Small intestine (tissue), 7 donors: ENCODE data around the gene ACTL7B. TPM values are rescaled to one million over a fixed set of nuclear protein-coding genes. Genes with fewer than 3 reads are reported as not detected.
A peak's percentile ranks its signal among the peaks of the same experiment; 100 is the strongest.
"Not testable (repeated sequence)": the region's sequence is repeated elsewhere in the genome, so short reads cannot be mapped to it uniquely, and the experiment has no call there.

Source experiments
- DNase-seq, 2 donors: peaks; one replicate each; pipeline versions ENCODE4 v3.0.0 to v3.0.0-alpha.2; 2013
- FAIRE-seq: peaks from 2 replicates; lab custom pipeline; 2012; peaks lifted over from hg19 to GRCh38; lab: Jason Lieb, UNC
- H3K27ac ChIP-seq, 3 donors: one replicate each; pipeline ENCODE4 v1.5.1; 2013; ENCODE audit warnings: low read length in 2 of 3, mild to moderate bottlenecking in 2 of 3, control low read depth in 1 of 3, inconsistent platforms in 1 of 3, low read depth in 1 of 3, moderate library complexity in 1 of 3
- H3K27me3 ChIP-seq, 3 donors: one replicate each; pipeline ENCODE4 v1.6.1; 2013; ENCODE audit warnings: low read length in 3 of 3, inconsistent platforms in 1 of 3; ENCODE audit not compliant: control insufficient read depth in 3 of 3, insufficient read depth in 3 of 3
- H3K36me3 ChIP-seq, 3 donors: one replicate each; pipeline ENCODE4 v1.6.1; 2013; ENCODE audit warnings: low read length in 3 of 3, inconsistent platforms in 1 of 3, low read depth in 1 of 3, mild to moderate bottlenecking in 1 of 3, moderate library complexity in 1 of 3; ENCODE audit not compliant: control insufficient read depth in 3 of 3, insufficient read depth in 2 of 3
- H3K4me1 ChIP-seq, 3 donors: one replicate each; pipeline ENCODE4 v1.6.1; 2013; ENCODE audit warnings: low read length in 2 of 3, inconsistent platforms in 1 of 3, low read depth in 1 of 3, mild to moderate bottlenecking in 1 of 3, moderate library complexity in 1 of 3; ENCODE audit not compliant: control insufficient read depth in 3 of 3, insufficient read depth in 2 of 3
- H3K4me3 ChIP-seq, 3 donors: one replicate each; pipeline ENCODE4 v1.5.1; 2013; ENCODE audit warnings: low read length in 3 of 3, control low read depth in 1 of 3, inconsistent platforms in 1 of 3, low read depth in 1 of 3, mild to moderate bottlenecking in 1 of 3, moderate library complexity in 1 of 3
- H3K9me3 ChIP-seq, 2 donors: one replicate each; pipeline ENCODE4 v1.6.1; 2013; ENCODE audit warnings: low read depth in 1 of 2, low read length in 1 of 2; ENCODE audit not compliant: control insufficient read depth in 2 of 2, insufficient read depth in 1 of 2
- WGBS, 3 donors: extraction: QIAGEN DNeasy Blood & Tissue Kit; methylation state at CpG; one replicate each; pipeline ENCODE4 v1.1.7; 2013; 5-methylcytosine and 5-hydroxymethylcytosine counted together
- polyA plus RNA-seq, 4 donors: library from polyadenylated mRNA; stranded (reverse) in 3 of 4; unstranded in 1 of 4; fragments of 200-250 nt in 3 of 4; fragments of 120-200 nt in 1 of 4; gene quantifications; one replicate each; pipeline versions ENCODE4 v1.2.1 to v1.2.3, GENCODE V29; 2013
- donor health status: healthy with polysubstance abuse.
- donor health status: control.
- donor health status: control.
- donor health status: Bipolar disorder and iron deficiency.
- donor health status: healthy.

Gene ACTL7B
- polyA plus RNA-seq, 4 donors: not detected

DNA sequence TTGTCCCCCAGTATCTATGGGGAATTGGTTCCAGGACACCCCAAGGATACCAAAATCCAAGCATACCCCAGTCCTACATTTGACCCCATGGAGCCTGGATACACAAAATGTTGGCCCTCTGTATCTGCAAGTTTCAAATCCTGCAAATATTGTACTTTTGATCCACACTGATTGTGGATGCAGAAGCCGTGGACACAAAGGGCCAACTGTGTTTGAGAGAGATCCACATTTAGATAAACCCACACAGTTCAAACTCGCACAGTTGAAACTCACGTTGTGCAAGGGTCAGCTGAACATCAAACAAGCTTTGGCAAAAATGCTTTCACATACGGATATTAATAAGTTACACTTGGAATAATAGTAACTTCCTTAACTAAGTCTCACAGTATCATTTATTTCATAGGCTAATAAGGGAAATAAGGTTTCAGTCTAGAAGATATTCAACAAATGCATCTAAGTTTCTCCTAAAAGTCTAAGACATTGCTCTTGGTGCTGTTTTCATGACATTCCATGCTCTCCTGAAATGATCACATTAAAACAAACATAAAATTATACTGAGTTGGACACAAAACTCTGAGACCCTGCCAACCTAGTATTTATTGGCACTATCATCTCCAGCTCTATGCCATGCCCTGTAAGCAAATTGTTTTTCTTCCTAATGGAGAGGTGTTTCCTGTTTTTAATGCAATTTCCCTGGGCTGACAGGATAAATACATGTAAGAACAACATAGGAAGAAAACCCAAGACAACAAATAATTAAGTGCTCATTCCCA lies 38.6 kb upstream of the ACTL7B start:
- DNase-seq (no peak), FAIRE-seq (no peak)
- Histone ChIP-seq H3K4me1 (no peaks in the 10 kb centered on the region), H3K4me3 (no peak overlapping the region), H3K9me3 (no peaks in the 10 kb centered on the region), H3K36me3 (peaks cover 21 to 39% (median 26%) of the 10 kb centered on the region in 3 donors), H3K27ac (no peak overlapping the region), H3K27me3 (no peaks in the 10 kb centered on the region)
- 89 to 90% (median 89%) methylated on average over 4 of the region's 4 CpGs for WGBS, 3 donors

DNA sequence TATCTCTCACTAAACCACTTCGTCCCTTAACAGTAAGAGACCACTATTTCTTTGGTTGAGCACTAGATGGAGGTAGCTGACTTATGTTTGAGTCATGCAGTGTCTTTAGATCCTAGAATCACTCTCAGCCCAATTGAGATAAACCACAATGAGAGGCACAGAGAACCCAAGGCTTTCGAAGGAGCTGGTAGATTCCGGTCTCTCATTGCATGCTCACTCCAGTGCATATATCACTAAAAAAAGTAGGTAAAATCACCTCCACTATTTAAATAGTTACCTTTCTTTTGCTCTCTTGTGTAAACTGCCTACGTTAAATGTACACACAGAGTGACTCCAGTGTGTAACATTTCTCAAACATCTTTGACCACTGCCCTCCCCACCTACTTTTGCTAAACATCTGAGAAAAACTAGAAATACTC lies 33.9 kb upstream of the ACTL7B start:
- H3K9me3 ChIP-seq: no peaks in the 10 kb centered on the region
- no peak overlapping the region for H3K27ac ChIP-seq
- H3K27me3 ChIP-seq: no peaks in the 10 kb centered on the region
- H3K36me3 ChIP-seq: peaks cover 15 to 28% (median 16%) of the 10 kb centered on the region in 3 donors
- FAIRE-seq: no peak
- H3K4me1 ChIP-seq: peaks cover 0 to 17% (median 8%) of the 10 kb centered on the region in 3 donors
- DNase-seq: no peak
- H3K4me3 ChIP-seq: no peak overlapping the region
- WGBS, 3 donors: 91 to 95% (median 93%) methylated on average over 4 of the region's 4 CpGs

DNA sequence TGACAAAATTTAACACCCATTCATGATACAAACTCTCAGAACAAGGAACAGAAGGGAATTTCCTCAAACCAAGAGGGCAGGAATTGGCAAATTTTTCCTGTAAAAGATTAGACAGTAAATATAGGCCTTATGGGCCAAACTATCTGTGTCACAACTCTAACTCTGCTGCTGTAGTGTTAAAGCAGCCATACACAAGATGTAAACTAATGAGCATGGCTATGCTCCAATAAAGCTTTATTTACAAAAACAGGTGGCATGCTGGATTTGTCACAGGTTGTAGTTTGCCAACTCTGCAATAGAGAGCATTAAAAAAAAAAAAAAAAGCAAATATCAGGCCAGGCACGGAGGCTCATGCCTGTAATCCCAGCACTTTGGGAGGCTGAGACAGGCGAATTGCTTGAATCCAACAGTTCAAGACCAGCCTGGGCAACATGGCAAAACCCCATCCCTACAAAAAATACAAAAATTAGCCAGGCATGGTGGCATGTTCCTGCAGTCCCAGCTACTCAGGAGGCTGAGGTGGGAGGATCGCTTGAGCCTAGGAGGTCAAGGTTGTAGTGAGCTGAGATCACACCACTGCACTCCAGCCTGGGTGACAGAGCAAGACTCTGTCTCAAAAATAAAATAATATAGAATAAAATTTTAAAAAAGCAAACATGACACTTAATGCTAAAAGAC lies 30.9 kb upstream of the ACTL7B start:
- peaks cover 0 to 17% (median 8%) of the 10 kb centered on the region in 3 donors for H3K4me1 ChIP-seq
- H3K9me3 ChIP-seq, H3K27me3 ChIP-seq, H3K4me3 ChIP-seq, DNase-seq, FAIRE-seq: not testable (repeated sequence)
- peaks cover 8 to 21% (median 8%) of the 10 kb centered on the region in 3 donors for H3K36me3 ChIP-seq
- H3K27ac ChIP-seq: peak overlapping the region in 1 of 3 donors; percentile 78
- WGBS, 3 donors: 91 to 94% (median 91%) methylated on average over 3 of the region's 3 CpGs

DNA sequence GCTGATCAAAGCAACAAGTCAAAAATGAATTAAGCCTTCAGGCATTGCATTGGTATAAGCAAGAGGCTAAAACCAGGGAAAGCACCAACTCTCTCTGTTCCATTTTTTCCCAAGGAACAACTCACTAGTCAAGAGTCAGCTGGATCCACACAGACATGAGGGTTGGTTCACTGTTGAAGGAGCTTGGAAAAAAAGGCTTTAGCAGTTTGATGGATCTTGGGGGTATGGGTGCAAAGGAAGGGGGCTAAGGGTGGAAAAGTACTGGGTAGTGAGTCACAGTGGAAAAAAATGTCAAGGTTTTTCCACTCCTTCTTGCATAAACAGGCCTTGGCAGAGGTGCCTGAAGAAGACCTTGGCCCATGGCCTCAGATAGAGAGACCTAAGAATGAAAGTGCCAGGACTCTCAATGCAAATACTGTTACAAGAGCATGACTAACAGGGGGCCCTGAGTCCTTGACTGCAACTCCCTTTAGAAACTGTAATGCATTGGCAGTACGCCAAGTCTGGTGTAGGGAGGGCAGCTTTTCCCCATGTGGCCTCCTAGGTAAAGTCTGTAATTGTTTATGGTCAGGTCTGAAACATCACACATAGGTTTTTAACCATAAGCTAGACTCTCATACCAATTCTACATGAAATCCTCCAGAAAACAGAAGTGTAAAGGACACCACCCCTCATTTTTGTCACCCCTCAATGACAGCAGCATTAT lies 30.0 kb upstream of the ACTL7B start:
- DNase-seq (peak; percentile 69 to 97), FAIRE-seq (no peak)
- 20 to 67% (median 27%) methylated on average over 1 of the region's 1 CpG for WGBS, 3 donors
- H3K9me3 ChIP-seq: no peaks in the 10 kb centered on the region
- H3K27ac ChIP-seq: peak overlapping the region in 1 of 3 donors; percentile 81
- H3K4me1 ChIP-seq: peaks cover 0 to 17% (median 8%) of the 10 kb centered on the region in 3 donors
- H3K4me3 ChIP-seq: no peak overlapping the region
- H3K36me3 ChIP-seq: peaks cover 6 to 15% (median 7%) of the 10 kb centered on the region in 3 donors
- no peaks in the 10 kb centered on the region for H3K27me3 ChIP-seq

GRCh38 chr9:108884701-108885100 lies 28.9 kb upstream of the ACTL7B start:
- Histone ChIP-seq H3K4me3 (no peak overlapping the region), H3K36me3 (peaks cover 6 to 13% (median 9%) of the 10 kb centered on the region in 3 donors), H3K4me1 (peaks cover 0 to 17% (median 8%) of the 10 kb centered on the region in 3 donors), H3K9me3 (no peaks in the 10 kb centered on the region), H3K27me3 (no peaks in the 10 kb centered on the region), H3K27ac (no peak overlapping the region)
- 88 to 93% (median 90%) methylated on average over 3 of the region's 3 CpGs for WGBS, 3 donors
- no peak for DNase-seq
- no peak for FAIRE-seq

DNA sequence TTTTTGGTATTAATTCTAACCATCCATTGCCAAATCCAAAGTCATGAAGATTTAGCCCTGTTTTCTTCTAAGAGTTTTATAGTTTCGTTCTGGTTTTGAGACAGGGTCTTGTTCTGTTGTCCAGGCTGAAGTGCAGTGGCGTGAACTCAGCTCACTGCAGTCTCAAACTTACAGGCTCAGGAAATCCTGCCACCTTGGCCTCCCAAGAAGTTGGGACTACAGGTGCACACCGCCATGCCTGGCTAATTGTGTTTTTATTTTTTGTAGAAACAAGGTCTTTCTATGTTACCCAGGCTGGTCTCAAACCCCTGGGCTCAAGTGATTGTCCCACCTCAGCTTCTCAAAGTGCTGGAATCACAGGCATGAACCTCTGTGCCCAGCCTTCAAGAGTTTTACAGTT lies 27.3 kb upstream of the ACTL7B start:
- Histone ChIP-seq H3K27me3 (no peaks in the 10 kb centered on the region), H3K36me3 (peaks cover 10 to 24% (median 11%) of the 10 kb centered on the region in 3 donors), H3K4me1 (peaks cover 0 to 17% (median 8%) of the 10 kb centered on the region in 3 donors), H3K27ac (no peak overlapping the region), H3K4me3 (no peak overlapping the region), H3K9me3 (no peaks in the 10 kb centered on the region)
- DNase-seq (no peak), FAIRE-seq (no peak)
- 97 to 99% (median 98%) methylated on average over 3 of the region's 3 CpGs for WGBS, 3 donors

DNA sequence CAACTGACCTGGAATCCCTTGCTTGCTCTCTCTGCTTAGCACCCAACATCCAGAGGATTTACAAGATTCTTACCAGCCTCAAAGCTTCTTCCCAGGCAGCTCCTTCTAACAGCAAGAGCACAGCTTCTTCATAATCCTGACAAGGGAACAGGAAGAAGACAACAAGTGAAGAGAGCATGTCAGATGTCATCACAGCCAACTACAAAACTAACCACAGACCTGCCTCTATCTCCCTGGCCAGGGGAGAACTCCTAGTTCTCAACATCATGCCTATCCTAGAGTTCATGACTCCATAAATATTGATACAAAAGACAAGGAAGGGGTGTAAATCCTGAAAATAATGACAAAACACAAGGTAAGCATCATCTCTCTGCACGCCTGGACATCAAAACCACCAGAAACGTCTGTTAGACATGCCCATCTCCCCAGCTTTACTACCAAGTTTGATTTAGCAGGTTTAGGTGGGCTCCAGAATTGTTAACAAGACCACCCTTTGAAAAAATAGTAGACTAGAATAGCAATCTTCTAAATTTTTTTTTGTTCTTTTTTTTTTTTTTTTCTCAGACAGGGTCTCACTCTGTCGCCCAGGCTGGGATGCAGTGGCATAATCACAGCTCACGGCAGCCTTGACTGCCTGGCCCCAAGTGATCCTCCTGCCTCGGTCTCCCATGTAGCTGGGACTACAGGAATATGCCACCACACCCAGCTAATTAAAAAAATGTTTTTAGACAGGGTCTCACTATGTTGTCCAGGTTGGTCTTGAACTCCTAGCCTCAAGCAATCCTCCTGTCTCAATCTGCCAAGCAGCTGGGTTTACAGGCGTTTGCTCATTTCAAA lies 26.5 kb upstream of the ACTL7B start:
- DNase-seq: no peak
- FAIRE-seq: no peak
- Histone ChIP-seq H3K9me3 (no peaks in the 10 kb centered on the region), H3K27me3 (no peaks in the 10 kb centered on the region), H3K4me1 (peaks cover 0 to 15% (median 8%) of the 10 kb centered on the region in 3 donors), H3K36me3 (peaks cover 10 to 24% (median 14%) of the 10 kb centered on the region in 3 donors), H3K27ac (no peak overlapping the region), H3K4me3 (no peak overlapping the region)
- 96 to 98% (median 96%) methylated on average over 6 of the region's 6 CpGs for WGBS, 3 donors
